ENCODE data around the gene ZSCAN2. TPM values are rescaled to one million over a fixed set of nuclear protein-coding genes. Genes with fewer than 3 reads are reported as not detected.

The ZSCAN2 gene
- total and polyA plus RNA-seq, 2 donors, result 8.4 to 17.7 TPM

DNA sequence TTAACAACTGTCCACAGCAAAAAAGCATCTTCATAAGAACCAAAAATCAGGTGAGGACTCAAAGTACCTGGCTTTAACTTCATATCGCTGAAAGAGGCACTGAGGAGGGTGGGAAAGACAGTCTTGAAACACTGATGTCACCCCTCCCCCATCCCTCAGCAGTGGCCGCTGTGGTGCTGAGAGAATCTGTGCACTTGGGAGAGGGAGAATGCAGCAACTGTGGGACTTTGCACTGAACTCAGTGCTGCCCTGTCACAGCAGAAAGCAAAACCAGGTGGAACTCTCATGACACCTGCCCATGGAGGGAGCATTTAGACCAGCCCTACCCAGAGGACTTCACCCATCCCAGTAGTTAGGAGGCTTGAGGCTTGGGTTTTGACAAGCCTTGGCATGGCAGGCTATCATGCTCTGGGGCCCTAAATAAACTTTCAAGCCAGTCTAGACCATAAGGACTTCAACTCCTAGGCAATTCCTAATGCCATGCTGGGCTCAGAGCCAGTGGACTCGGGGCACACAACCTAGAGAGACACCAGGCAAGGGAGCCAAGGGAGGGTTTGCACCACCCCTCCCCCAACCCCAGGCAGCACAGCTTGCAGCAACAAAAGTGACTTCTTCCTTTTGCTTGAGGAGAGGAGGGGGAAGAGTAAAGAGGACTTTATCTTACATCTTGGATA, 6.1 kb upstream of the ZSCAN2 start:
- Histone ChIP-seq H3K27ac (ENCODE audit: low read depth in 1 of 2, low read length in 1 of 2) (no peak overlapping the region), H3K36me3 (ENCODE audit: control insufficient read depth in 2 of 2, insufficient read depth in 2 of 2, low read length in 1 of 2) (no peaks in the 10 kb centered on the region), H3K9me3 (ENCODE audit: control insufficient read depth in 2 of 2, insufficient read depth in 1 of 2, low read length in 1 of 2) (peaks cover 0 to 5% of the 10 kb centered on the region in 2 donors), H3K4me3 (ENCODE audit: low read length in 2 of 2) (no peak overlapping the region), H3K27me3 (ENCODE audit: control insufficient read depth in 2 of 2, insufficient read depth in 1 of 2, low read length in 1 of 2) (no peaks in the 10 kb centered on the region), H3K4me1 (ENCODE audit: control insufficient read depth in 2 of 2, insufficient read depth in 2 of 2, low read length in 2 of 2) (peaks cover 18 to 31% of the 10 kb centered on the region in 2 donors)
- 91% methylated on average over 3 of the region's 3 CpGs for WGBS
- DNase-seq (ENCODE audit: low read depth in 6 of 9, low spot score in 9 of 9), result no peak

GRCh38 chr15:84595660-84596059, 5.1 kb upstream of the ZSCAN2 start:
- Histone ChIP-seq H3K27me3 (ENCODE audit: control insufficient read depth in 2 of 2, insufficient read depth in 1 of 2, low read length in 1 of 2) (no peaks in the 10 kb centered on the region), H3K4me1 (ENCODE audit: control insufficient read depth in 2 of 2, insufficient read depth in 2 of 2, low read length in 2 of 2) (peaks cover 21 to 40% of the 10 kb centered on the region in 2 donors), H3K4me3 (ENCODE audit: low read length in 2 of 2) (no peak overlapping the region), H3K9me3 (ENCODE audit: control insufficient read depth in 2 of 2, insufficient read depth in 1 of 2, low read length in 1 of 2) (peaks cover 0 to 5% of the 10 kb centered on the region in 2 donors), H3K36me3 (ENCODE audit: control insufficient read depth in 2 of 2, insufficient read depth in 2 of 2, low read length in 1 of 2) (no peaks in the 10 kb centered on the region), H3K27ac (ENCODE audit: low read depth in 1 of 2, low read length in 1 of 2) (no peak overlapping the region)
- DNase-seq (ENCODE audit: low read depth in 6 of 9, low spot score in 9 of 9), result no peak
- 90% methylated on average over 2 of the region's 2 CpGs for WGBS

DNA sequence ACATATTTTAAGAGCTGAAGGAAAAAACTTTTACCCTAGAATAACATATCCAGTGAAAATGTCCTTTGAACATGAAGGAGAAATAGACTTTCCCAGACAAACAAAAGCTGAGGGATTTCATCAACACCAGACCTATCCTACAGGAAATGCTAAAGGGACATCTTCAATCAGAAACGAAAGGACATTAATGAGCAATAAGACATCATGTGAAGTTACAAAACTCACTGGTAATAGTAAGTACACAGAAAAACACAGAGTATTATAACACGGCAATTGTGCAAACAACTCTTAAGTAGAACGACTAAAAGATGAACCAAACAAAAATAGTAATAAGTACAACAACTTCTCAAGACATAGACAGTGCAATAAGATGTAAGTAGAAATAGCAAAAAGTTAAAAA, 3.5 kb upstream of the ZSCAN2 start:
- no peaks in the 10 kb centered on the region for H3K27me3 ChIP-seq (ENCODE audit: control insufficient read depth in 2 of 2, insufficient read depth in 1 of 2, low read length in 1 of 2)
- no peak overlapping the region for H3K4me3 ChIP-seq (ENCODE audit: low read length in 2 of 2)
- DNase-seq (ENCODE audit: low read depth in 6 of 9, low spot score in 9 of 9), result no peak
- H3K27ac ChIP-seq (ENCODE audit: low read depth in 1 of 2, low read length in 1 of 2), result no peak overlapping the region
- H3K4me1 ChIP-seq (ENCODE audit: control insufficient read depth in 2 of 2, insufficient read depth in 2 of 2, low read length in 2 of 2), result peaks cover 23 to 45% of the 10 kb centered on the region in 2 donors
- no peaks in the 10 kb centered on the region for H3K36me3 ChIP-seq (ENCODE audit: control insufficient read depth in 2 of 2, insufficient read depth in 2 of 2, low read length in 1 of 2)
- peaks cover 0 to 5% of the 10 kb centered on the region in 2 donors for H3K9me3 ChIP-seq (ENCODE audit: control insufficient read depth in 2 of 2, insufficient read depth in 1 of 2, low read length in 1 of 2)
- 99% methylated on average over 3 of the region's 3 CpGs for WGBS

DNA sequence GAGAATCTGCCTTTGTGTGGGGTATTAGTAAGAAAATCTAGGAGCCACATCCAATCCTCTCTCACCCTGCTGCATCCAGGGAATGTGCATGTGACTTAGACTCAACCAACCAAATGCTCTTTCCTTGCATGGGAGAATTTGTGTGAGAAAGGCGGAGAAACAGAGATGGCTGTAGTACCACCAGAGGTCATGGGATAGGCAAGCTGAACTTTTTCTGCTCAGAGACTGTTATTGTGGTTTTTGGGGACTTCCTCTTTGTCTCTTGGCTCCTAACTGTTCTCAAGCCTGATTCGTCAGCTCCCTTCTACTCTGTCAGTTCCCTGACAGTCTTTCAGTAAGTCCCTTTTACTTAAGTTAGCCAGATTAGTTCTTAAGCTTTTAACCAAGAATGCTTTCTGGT, 2.6 kb upstream of the ZSCAN2 start:
- peaks cover 23 to 45% of the 10 kb centered on the region in 2 donors for H3K4me1 ChIP-seq (ENCODE audit: control insufficient read depth in 2 of 2, insufficient read depth in 2 of 2, low read length in 2 of 2)
- peaks cover 0 to 5% of the 10 kb centered on the region in 2 donors for H3K9me3 ChIP-seq (ENCODE audit: control insufficient read depth in 2 of 2, insufficient read depth in 1 of 2, low read length in 1 of 2)
- H3K36me3 ChIP-seq (ENCODE audit: control insufficient read depth in 2 of 2, insufficient read depth in 2 of 2, low read length in 1 of 2), result no peaks in the 10 kb centered on the region
- no peaks in the 10 kb centered on the region for H3K27me3 ChIP-seq (ENCODE audit: control insufficient read depth in 2 of 2, insufficient read depth in 1 of 2, low read length in 1 of 2)
- peak overlapping the region; percentile 8 to 14 for H3K4me3 ChIP-seq (ENCODE audit: low read length in 2 of 2)
- DNase-seq (ENCODE audit: low read depth in 6 of 9, low spot score in 9 of 9), result peak; percentile 49 to 93 (median 73)
- peak overlapping the region; percentile 97 to 99 for H3K27ac ChIP-seq (ENCODE audit: low read depth in 1 of 2, low read length in 1 of 2)
- WGBS, result 10% methylated on average over 2 of the region's 2 CpGs

DNA sequence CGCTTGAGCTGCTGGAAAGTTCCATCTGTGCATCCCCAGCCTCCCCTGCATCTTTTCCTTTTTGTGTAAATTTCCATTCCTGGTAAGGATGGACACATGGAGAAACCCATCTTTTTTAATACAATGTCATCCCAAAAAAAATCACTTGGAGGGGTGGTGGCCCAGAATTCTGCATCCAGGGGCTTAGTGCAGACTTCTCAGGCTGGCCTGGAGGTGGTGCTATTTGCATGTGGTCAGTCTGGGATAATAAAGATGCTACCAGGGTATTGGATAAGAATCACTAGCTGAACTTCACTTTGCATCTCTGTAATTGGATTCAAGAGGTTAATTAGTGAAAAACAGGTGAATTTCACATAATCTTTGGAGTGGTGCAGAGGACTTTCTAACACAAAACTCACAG, 1.8 kb upstream of the ZSCAN2 start:
- WGBS, result 16% methylated on average over 1 of the region's 1 CpG
- DNase-seq (ENCODE audit: low read depth in 6 of 9, low spot score in 9 of 9), result peak in 3 of 9 donors; percentile 16 to 53 (median 28)
- Histone ChIP-seq H3K4me1 (ENCODE audit: control insufficient read depth in 2 of 2, insufficient read depth in 2 of 2, low read length in 2 of 2) (peaks cover 23 to 45% of the 10 kb centered on the region in 2 donors), H3K36me3 (ENCODE audit: control insufficient read depth in 2 of 2, insufficient read depth in 2 of 2, low read length in 1 of 2) (peaks cover 4 to 6% of the 10 kb centered on the region in 2 donors), H3K4me3 (ENCODE audit: low read length in 2 of 2) (peak overlapping the region in 1 of 2 donors; percentile 14), H3K9me3 (ENCODE audit: control insufficient read depth in 2 of 2, insufficient read depth in 1 of 2, low read length in 1 of 2) (peaks cover 0 to 5% of the 10 kb centered on the region in 2 donors), H3K27ac (ENCODE audit: low read depth in 1 of 2, low read length in 1 of 2) (peak overlapping the region; percentile 97 to 99), H3K27me3 (ENCODE audit: control insufficient read depth in 2 of 2, insufficient read depth in 1 of 2, low read length in 1 of 2) (no peaks in the 10 kb centered on the region)

- H3K27me3 ChIP-seq (ENCODE audit: control insufficient read depth in 2 of 2, insufficient read depth in 1 of 2, low read length in 1 of 2), result no peaks in the 10 kb centered on the region
- H3K4me3 ChIP-seq (ENCODE audit: low read length in 2 of 2), result no peak overlapping the region
- no peak overlapping the region for H3K27ac ChIP-seq (ENCODE audit: low read depth in 1 of 2, low read length in 1 of 2)
- WGBS, result 90% methylated on average over 10 of the region's 10 CpGs
- peaks cover 23 to 42% of the 10 kb centered on the region in 2 donors for H3K4me1 ChIP-seq (ENCODE audit: control insufficient read depth in 2 of 2, insufficient read depth in 2 of 2, low read length in 2 of 2)
- H3K9me3 ChIP-seq (ENCODE audit: control insufficient read depth in 2 of 2, insufficient read depth in 1 of 2, low read length in 1 of 2), result peaks cover 0 to 2% of the 10 kb centered on the region in 2 donors
- no peak for DNase-seq (ENCODE audit: low read depth in 6 of 9, low spot score in 9 of 9)
- H3K36me3 ChIP-seq (ENCODE audit: control insufficient read depth in 2 of 2, insufficient read depth in 2 of 2, low read length in 1 of 2), result peaks cover 10 to 11% of the 10 kb centered on the region in 2 donors
These were observed 903 bp upstream of the ZSCAN2 start for GRCh38 chr15:84599906-84600305.

DNA sequence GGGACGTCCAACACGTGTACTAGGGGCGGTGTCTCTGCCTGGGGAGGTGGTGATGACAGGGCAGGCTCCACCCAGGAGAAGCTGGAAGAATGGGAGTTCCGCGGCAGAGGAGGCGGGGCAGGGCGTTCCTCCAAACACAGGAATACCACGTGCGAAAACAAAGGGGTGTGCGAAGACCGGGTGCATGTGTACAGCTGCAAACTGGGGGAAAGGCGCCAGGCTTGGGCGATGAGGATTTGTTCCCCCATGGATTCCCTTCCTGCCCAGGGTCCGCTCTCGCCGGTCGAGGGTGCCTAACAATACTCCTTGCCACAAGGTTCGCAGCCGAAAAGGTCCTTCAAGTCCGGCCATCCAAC, 500 bp upstream of the ZSCAN2 start:
- Histone ChIP-seq H3K4me3 (ENCODE audit: low read length in 2 of 2) (peak overlapping the region; percentile 98), H3K27me3 (ENCODE audit: control insufficient read depth in 2 of 2, insufficient read depth in 1 of 2, low read length in 1 of 2) (no peaks in the 10 kb centered on the region), H3K27ac (ENCODE audit: low read depth in 1 of 2, low read length in 1 of 2) (peak overlapping the region in 1 of 2 donors; percentile 22), H3K4me1 (ENCODE audit: control insufficient read depth in 2 of 2, insufficient read depth in 2 of 2, low read length in 2 of 2) (peaks cover 23 to 41% of the 10 kb centered on the region in 2 donors), H3K36me3 (ENCODE audit: control insufficient read depth in 2 of 2, insufficient read depth in 2 of 2, low read length in 1 of 2) (peaks cover 12 to 15% of the 10 kb centered on the region in 2 donors), H3K9me3 (ENCODE audit: control insufficient read depth in 2 of 2, insufficient read depth in 1 of 2, low read length in 1 of 2) (no peaks in the 10 kb centered on the region)
- 2% methylated on average over 20 of the region's 20 CpGs for WGBS
- peak in 4 of 9 donors; percentile 41 to 44 (median 42) for DNase-seq (ENCODE audit: low read depth in 6 of 9, low spot score in 9 of 9)

GRCh38 chr15:84601555-84601838, 688 bp downstream of the ZSCAN2 start:
- Histone ChIP-seq H3K27me3 (ENCODE audit: control insufficient read depth in 2 of 2, insufficient read depth in 1 of 2, low read length in 1 of 2) (no peaks in the 10 kb centered on the region), H3K4me3 (ENCODE audit: low read length in 2 of 2) (peak overlapping the region; percentile 98), H3K9me3 (ENCODE audit: control insufficient read depth in 2 of 2, insufficient read depth in 1 of 2, low read length in 1 of 2) (no peaks in the 10 kb centered on the region), H3K27ac (ENCODE audit: low read depth in 1 of 2, low read length in 1 of 2) (no peak overlapping the region), H3K4me1 (ENCODE audit: control insufficient read depth in 2 of 2, insufficient read depth in 2 of 2, low read length in 2 of 2) (peaks cover 23 to 40% of the 10 kb centered on the region in 2 donors), H3K36me3 (ENCODE audit: control insufficient read depth in 2 of 2, insufficient read depth in 2 of 2, low read length in 1 of 2) (peaks cover 18 to 26% of the 10 kb centered on the region in 2 donors)
- 26% methylated on average over 6 of the region's 6 CpGs for WGBS
- no peak for DNase-seq (ENCODE audit: low read depth in 6 of 9, low spot score in 9 of 9)

DNA sequence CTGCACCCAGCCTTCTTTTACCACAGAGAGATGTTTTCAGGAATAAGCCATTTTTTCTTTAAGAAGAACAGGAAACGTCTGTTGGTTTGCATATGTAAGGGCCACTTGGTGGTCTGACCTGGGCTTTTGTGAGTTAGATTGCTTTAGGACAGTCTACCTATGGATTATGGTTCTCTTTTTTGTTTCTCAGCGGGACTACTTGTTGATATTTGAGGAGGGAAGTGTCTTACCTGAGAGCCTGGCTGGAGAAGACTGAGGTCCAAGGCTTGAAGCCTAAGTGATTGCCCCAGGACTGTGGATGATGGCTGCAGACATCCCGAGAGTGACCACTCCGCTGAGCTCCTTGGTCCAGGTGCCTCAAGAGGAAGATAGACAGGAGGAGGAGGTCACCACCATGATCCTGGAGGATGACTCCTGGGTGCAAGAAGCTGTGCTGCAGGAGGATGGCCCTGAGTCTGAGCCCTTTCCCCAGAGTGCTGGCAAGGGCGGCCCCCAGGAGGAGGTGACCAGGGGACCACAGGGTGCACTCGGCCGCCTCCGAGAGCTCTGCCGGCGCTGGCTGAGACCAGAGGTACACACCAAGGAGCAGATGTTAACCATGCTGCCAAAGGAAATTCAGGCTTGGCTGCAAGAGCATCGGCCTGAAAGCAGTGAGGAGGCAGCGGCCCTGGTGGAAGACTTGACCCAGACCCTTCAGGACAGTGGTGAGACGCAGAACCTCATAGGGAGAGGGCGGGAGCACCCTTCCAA, 3.0 kb downstream of the ZSCAN2 start:
- no peak overlapping the region for H3K4me3 ChIP-seq (ENCODE audit: low read length in 2 of 2)
- no peaks in the 10 kb centered on the region for H3K9me3 ChIP-seq (ENCODE audit: control insufficient read depth in 2 of 2, insufficient read depth in 1 of 2, low read length in 1 of 2)
- H3K36me3 ChIP-seq (ENCODE audit: control insufficient read depth in 2 of 2, insufficient read depth in 2 of 2, low read length in 1 of 2), result peaks cover 30 to 43% of the 10 kb centered on the region in 2 donors
- H3K4me1 ChIP-seq (ENCODE audit: control insufficient read depth in 2 of 2, insufficient read depth in 2 of 2, low read length in 2 of 2), result peaks cover 13 to 30% of the 10 kb centered on the region in 2 donors
- no peak overlapping the region for H3K27ac ChIP-seq (ENCODE audit: low read depth in 1 of 2, low read length in 1 of 2)
- DNase-seq (ENCODE audit: low read depth in 6 of 9, low spot score in 9 of 9), result no peak
- 97% methylated on average over 14 of the region's 14 CpGs for WGBS
- no peaks in the 10 kb centered on the region for H3K27me3 ChIP-seq (ENCODE audit: control insufficient read depth in 2 of 2, insufficient read depth in 1 of 2, low read length in 1 of 2)

Measured in thymus (tissue), 11 donors.